GM13977 (cell line): ENCODE data around the gene APOB.

Experiments
- DNase-seq: peaks from one replicate; pipeline ENCODE4 v3.0.0; 2012; ENCODE audit warnings: low spot score
- CTCF ChIP-seq: IDR thresholded peaks from 2 replicates; pipeline ENCODE4 v1.5.1; 2012; ENCODE audit warnings: mild to moderate bottlenecking, control low read depth; ENCODE audit not compliant: insufficient read depth; ENCODE audit errors: extremely low read depth, missing control alignments
- in situ Hi-C: fragments of 300-500 bp; cut with MboI; formaldehyde crosslinking; loops from one replicate; pipeline ENCODE4 v1.12.0; 2022; ENCODE audit warnings: low sequenced_read_pairs, low pct_unique_long_range_greater_than_20kb, mixed read lengths, inconsistent platforms; ENCODE audit not compliant: unreplicated experiment

The APOB gene

GRCh38 chr2:21008790-21009661, 34.8 kb downstream of the APOB start:
- no peak for DNase-seq
- TF ChIP-seq CTCF = no peak
- in situ Hi-C loops = no loop called here

DNA sequence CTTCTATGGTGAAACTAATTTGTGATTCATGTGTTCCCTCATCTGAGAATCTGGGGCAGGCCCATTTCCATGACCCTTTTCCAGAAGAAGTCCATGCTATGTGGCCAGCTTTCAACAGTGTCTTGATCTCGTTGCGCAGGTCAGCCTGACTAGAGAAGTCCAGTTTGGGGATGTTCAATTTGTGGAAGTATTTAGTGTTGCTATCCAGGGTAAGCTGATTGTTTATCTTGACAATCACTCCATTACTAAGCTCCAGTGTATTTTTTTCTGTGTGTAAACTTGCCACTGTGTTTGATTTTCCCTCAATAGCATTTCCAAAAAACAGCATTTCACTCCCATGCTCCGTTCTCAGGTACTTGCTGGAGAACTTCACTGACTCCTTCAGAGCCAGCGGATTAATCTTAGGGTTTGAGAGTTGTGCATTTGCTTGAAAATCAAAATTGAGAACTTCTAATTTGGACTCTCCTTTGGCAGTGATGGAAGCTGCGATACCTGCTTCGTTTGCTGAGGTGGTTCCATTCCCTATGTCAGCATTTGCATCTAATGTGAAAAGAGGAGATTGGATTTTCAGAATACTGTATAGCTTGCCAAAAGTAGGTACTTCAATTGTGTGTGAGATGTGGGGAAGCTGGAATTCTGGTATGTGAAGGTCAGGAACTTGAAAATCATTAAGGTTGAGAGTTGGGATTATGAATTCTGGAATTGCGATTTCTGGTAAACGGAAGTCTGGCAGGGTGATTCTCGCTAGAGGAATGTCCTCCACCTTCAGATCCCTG, 35.7 kb downstream of the APOB start:
- TF ChIP-seq CTCF = no peak
- in situ Hi-C loops = no loop called here
- DNase-seq = no peak

- TF ChIP-seq CTCF = no peak
- in situ Hi-C loops = no loop called here
Observed at GRCh38 chr2:21007129-21008013, 36.5 kb downstream of the APOB start.

GRCh38 chr2:21006423-21007128, 37.3 kb downstream of the APOB start:
- in situ Hi-C loops = no loop called here
- no peak for DNase-seq
- no peak for TF ChIP-seq CTCF

More at GRCh38 chr2:21007129-21008013, 36.5 kb downstream of the APOB start:
- DNase-seq = no peak

DNA sequence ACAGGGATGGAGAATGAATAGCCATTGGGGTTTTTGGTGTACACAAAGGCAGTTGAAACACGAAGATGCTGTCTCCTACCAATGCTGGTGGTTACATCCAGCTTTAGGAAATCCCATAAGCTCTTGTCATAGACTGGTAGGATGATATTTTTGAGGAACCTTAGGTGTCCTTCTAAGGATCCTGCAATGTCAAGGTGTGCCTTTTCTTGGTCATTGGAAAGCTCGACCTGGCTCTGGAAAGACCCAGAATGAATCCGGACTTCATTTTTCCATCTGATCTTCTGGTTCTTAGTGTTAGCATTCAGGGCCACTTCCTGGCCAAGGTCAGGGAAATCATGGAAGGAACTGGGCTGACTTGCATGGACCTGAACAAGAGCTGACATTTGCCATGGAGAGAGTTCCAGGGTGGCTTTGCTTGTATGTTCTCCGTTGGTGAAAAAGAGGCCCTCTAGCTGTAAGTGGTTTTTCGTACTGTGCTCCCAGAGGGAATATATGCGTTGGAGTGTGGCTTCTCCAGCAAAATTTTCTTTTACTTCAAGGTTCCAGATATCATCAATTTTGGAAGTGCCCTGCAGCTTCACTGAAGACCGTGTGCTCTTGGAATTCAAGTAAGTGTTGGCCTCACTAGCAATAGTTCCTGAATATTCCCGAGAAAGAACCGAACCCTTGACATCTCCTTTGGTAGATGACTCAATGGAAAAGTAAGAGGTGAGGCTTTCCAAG, 38.0 kb downstream of the APOB start:
- DNase-seq = no peak
- in situ Hi-C loops = no loop called here
- TF ChIP-seq CTCF = no peak
